GM18519 (cell line): ENCODE results near the gene TM7SF3.

ENCODE experiments used
- ATAC-seq: cut with Tn5 transposase; IDR thresholded peaks from one replicate; pipeline ENCODE4 v1.9.1; 2021; ENCODE audit warnings: mild to moderate bottlenecking, moderate library complexity; ENCODE audit not compliant: unreplicated experiment, low FRiP score

The TM7SF3 gene

GRCh38 chr12:27015730-27016076 lies 1.5 kb upstream of the TM7SF3 start:
- no peak for ATAC-seq

GRCh38 chr12:27014859-27015729 lies 910 bp upstream of the TM7SF3 start:
- no peak for ATAC-seq

GRCh38 chr12:27013611-27014084 lies 536 bp downstream of the TM7SF3 start:
- ATAC-seq: peak; percentile 9

- no peak for ATAC-seq
Measured at GRCh38 chr12:27012982-27013255, 1.3 kb downstream of the TM7SF3 start.

GRCh38 chr12:27012239-27012981 lies 1.8 kb downstream of the TM7SF3 start:
- no peak for ATAC-seq

GRCh38 chr12:27009881-27010301 lies 4.3 kb downstream of the TM7SF3 start:
- no peak for ATAC-seq

- ATAC-seq: no peak
Measured at GRCh38 chr12:27008081-27008480, 6.1 kb downstream of the TM7SF3 start.

GRCh38 chr12:27006797-27007467 lies 7.3 kb downstream of the TM7SF3 start:
- no peak for ATAC-seq

GRCh38 chr12:27005495-27005894 lies 8.7 kb downstream of the TM7SF3 start:
- ATAC-seq: no peak

GRCh38 chr12:27003421-27004381 lies 10.5 kb downstream of the TM7SF3 start:
- ATAC-seq: no peak

GRCh38 chr12:27002141-27002540 lies 12.0 kb downstream of the TM7SF3 start:
- no peak for ATAC-seq

GRCh38 chr12:27001663-27002062 lies 12.5 kb downstream of the TM7SF3 start:
- ATAC-seq: no peak

- ATAC-seq: no peak
Measured at GRCh38 chr12:27000961-27001360, 13.2 kb downstream of the TM7SF3 start.

- no peak for ATAC-seq
Measured at GRCh38 chr12:26997003-26997402, 17.2 kb downstream of the TM7SF3 start.

GRCh38 chr12:26995706-26996105 lies 18.5 kb downstream of the TM7SF3 start:
- ATAC-seq: no peak

- ATAC-seq: no peak
Measured at GRCh38 chr12:26994109-26994508, 20.1 kb downstream of the TM7SF3 start.

GRCh38 chr12:26991826-26992225 lies 22.4 kb downstream of the TM7SF3 start:
- ATAC-seq: no peak

GRCh38 chr12:26989873-26990272 lies 24.3 kb downstream of the TM7SF3 start:
- ATAC-seq: no peak

GRCh38 chr12:26988703-26989102 lies 25.5 kb downstream of the TM7SF3 start:
- no peak for ATAC-seq
